GM12878 (cell line): Measurements from ENCODE around the gene WDR45B.

Source experiments
- BHLHE40 ChIP-seq, 2 experiments: fragments of 450-650 bp in 1 of 2; IDR thresholded peaks; 2 replicates each; pipeline ENCODE4 v1.6.1; 2011 to 2017; ENCODE audit warnings: low read depth in 2 of 2, borderline replicate concordance in 1 of 2, improper control_type of control experiment in 1 of 2, low read length in 1 of 2, mild to moderate bottlenecking in 1 of 2
- RFX5 ChIP-seq: IDR thresholded peaks from 2 replicates; pipeline ENCODE4 v1.6.1; 2011; ENCODE audit warnings: low read depth, low read length, improper control_type of control experiment
- TF ChIP-seq, protein P1 (sequence below), 3 experiments: IDR thresholded peaks in 2 of 3; conservative IDR thresholded peaks in 1 of 3; 2 replicates each; pipeline ENCODE4 v1.5.1; 2011; ENCODE audit warnings: low read depth in 3 of 3, low read length in 3 of 3, mild to moderate bottlenecking in 3 of 3, control low read depth in 2 of 3, moderate library complexity in 2 of 3, inconsistent platforms in 1 of 3, mixed read lengths in 1 of 3; ENCODE audit not compliant: control insufficient read depth in 2 of 3, insufficient read depth in 1 of 3; ENCODE audit errors: extremely low read depth in 1 of 3

DNA sequence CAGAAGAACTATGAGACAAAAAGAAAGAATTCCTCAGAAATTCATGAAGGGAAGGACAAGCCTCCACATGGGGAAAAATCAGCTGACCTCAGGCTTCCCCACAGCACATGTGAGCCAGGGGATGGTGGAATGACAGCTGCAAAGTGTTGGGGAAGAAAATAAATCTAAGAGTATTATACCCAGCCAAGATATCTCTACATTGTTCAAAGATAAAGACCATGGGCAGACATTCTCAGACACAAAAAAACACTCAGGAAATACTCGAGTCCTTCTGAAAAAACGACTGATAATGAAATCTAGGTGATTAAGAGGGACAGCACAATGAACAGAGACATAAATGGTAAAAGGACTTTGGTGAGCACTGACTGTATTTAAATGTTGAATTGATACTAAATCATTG is 46.4 kb upstream of the WDR45B start:
- no peak for TF ChIP-seq BHLHE40 (IDR thresholded peaks at IDR 0.05; ENCODE audit: borderline replicate concordance in 1 of 2, low read depth in 2 of 2, low read length in 1 of 2)
- TF ChIP-seq RFX5 = no peak
- TF ChIP-seq, protein P1, sequence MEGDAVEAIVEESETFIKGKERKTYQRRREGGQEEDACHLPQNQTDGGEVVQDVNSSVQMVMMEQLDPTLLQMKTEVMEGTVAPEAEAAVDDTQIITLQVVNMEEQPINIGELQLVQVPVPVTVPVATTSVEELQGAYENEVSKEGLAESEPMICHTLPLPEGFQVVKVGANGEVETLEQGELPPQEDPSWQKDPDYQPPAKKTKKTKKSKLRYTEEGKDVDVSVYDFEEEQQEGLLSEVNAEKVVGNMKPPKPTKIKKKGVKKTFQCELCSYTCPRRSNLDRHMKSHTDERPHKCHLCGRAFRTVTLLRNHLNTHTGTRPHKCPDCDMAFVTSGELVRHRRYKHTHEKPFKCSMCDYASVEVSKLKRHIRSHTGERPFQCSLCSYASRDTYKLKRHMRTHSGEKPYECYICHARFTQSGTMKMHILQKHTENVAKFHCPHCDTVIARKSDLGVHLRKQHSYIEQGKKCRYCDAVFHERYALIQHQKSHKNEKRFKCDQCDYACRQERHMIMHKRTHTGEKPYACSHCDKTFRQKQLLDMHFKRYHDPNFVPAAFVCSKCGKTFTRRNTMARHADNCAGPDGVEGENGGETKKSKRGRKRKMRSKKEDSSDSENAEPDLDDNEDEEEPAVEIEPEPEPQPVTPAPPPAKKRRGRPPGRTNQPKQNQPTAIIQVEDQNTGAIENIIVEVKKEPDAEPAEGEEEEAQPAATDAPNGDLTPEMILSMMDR (IDR thresholded peaks at IDR 0.05 in 2 of 3, conservative IDR thresholded peaks at IDR 0.05 in 1 of 3; ENCODE audit: control insufficient read depth in 2 of 3, extremely low read depth in 1 of 3, insufficient read depth in 1 of 3, low read depth in 3 of 3, low read length in 3 of 3) = no peak
